C4-2B (cell line): ENCODE results near the gene IQGAP2.
"Not testable (repeated sequence)": the region's sequence is repeated elsewhere in the genome, so short reads cannot be mapped to it uniquely, and the experiment has no call there.

ENCODE experiments used
- H3K27ac ChIP-seq: fragments of 450-650 bp; 2 replicates; pipeline ENCODE4 v1.5.1; 2017
- ZFX ChIP-seq: fragments of 450-650 bp; IDR thresholded peaks from 2 replicates; pipeline ENCODE4 v1.6.1; 2017
- TF ChIP-seq, protein P1 (sequence below): fragments of 450-650 bp; conservative IDR thresholded peaks from 2 replicates; pipeline ENCODE4 v1.5.1; 2017; ENCODE audit warnings: mild to moderate bottlenecking

The IQGAP2 gene

DNA sequence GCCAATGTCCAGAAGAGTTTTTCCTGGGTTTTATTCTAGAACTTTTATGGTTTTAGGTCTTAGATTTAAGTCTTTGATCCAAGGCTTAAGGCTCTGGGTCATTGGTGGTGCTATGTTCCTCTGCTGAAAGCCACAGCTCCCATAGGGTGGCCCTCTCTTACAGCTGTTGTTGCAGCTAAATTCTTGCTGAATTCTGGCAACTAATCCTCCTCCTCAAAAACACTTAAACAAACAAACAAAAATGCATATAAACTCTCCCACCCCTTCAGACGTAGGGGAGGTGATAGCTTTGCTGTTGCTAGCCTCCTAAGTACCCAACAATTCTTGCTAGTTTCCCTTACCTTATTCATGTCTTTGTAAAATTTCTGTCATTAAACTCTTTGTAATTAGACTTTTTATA lies 30.2 kb downstream of the IQGAP2 start:
- H3K27ac ChIP-seq = no peak overlapping the region
- TF ChIP-seq ZFX = no peak
- TF ChIP-seq, protein P1, sequence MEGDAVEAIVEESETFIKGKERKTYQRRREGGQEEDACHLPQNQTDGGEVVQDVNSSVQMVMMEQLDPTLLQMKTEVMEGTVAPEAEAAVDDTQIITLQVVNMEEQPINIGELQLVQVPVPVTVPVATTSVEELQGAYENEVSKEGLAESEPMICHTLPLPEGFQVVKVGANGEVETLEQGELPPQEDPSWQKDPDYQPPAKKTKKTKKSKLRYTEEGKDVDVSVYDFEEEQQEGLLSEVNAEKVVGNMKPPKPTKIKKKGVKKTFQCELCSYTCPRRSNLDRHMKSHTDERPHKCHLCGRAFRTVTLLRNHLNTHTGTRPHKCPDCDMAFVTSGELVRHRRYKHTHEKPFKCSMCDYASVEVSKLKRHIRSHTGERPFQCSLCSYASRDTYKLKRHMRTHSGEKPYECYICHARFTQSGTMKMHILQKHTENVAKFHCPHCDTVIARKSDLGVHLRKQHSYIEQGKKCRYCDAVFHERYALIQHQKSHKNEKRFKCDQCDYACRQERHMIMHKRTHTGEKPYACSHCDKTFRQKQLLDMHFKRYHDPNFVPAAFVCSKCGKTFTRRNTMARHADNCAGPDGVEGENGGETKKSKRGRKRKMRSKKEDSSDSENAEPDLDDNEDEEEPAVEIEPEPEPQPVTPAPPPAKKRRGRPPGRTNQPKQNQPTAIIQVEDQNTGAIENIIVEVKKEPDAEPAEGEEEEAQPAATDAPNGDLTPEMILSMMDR = no peak

DNA sequence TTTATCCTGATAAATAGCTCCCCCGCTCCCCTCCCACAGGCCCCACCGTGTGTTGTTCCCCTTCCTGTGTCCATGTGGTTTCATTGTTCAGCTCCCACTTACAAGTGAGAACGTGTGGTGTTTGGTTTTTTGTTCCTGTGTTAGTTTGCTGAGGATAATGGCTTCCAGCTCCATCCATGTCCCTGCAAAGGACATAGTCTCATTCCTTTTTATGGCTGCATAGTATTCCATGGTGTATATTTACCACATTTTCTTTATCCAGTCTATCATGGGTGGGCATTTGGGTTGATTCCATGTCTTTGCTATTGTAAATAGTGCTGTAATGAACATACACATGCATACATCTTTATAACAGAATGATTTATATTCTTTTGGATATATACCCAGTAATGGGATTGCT lies 34.4 kb downstream of the IQGAP2 start:
- not testable (repeated sequence) for H3K27ac ChIP-seq

DNA sequence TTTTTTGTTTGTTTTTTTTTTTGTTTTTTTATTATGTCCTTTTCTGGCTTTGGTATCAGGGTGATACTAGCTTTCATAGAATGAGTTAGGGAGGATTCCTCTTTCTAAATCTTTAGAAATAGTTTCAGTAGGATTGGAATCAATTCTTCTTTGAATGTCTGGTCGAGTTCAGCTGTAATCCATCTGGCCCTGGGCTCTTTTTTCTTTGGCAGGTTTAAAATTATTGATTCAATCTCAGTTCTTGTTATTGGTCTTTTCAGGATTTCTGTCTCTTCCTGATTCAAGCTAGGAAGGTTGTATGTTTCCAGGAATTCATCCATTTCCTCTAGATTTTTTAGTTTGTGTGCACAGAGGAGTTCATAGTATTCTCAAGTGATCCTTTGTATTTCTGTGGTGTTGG lies 34.9 kb downstream of the IQGAP2 start:
- TF ChIP-seq, protein P1 = no peak
- TF ChIP-seq ZFX = no peak
- H3K27ac ChIP-seq = no peak overlapping the region

DNA sequence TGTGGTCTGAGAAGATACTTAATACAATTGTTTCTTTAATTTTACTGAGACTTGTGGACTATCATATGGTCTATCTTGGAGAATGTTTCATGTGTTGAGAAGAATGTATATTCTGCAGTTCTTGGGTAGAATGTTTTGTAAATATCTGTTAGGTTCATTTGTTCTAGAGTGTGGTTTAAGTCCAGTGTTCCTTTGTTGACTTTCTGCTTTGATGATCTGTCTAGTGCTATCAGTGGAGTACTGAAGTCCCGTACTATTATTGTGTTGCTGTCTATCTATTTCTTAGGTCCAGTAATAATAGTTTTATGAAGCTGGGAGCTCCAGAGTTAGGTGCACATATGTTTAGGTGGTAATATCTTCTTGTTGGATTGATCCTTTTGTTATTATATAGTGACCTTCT lies 36.1 kb downstream of the IQGAP2 start:
- H3K27ac ChIP-seq = no peak overlapping the region
- no peak for TF ChIP-seq ZFX
- TF ChIP-seq, protein P1 = no peak

DNA sequence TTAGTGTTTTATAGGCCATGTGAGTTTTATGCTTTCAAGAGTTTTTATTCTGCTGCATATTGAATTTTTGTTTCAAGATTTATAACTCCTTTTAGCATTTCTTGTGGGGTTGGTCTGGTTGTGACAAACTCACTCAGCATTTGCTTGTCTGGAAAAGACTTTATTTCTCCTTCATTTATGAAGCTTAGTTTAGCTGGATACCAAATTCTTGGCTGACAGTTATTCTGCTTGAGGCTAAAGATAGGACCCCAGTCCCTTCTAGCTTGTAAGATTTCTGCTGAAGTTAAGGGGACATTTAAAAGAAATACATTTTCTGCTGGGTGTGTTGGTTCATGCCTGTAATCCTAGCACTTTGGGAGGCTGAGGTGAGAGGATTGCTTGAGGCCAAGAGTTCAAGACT lies 36.8 kb downstream of the IQGAP2 start:
- TF ChIP-seq, protein P1 = no peak
- TF ChIP-seq ZFX = no peak

DNA sequence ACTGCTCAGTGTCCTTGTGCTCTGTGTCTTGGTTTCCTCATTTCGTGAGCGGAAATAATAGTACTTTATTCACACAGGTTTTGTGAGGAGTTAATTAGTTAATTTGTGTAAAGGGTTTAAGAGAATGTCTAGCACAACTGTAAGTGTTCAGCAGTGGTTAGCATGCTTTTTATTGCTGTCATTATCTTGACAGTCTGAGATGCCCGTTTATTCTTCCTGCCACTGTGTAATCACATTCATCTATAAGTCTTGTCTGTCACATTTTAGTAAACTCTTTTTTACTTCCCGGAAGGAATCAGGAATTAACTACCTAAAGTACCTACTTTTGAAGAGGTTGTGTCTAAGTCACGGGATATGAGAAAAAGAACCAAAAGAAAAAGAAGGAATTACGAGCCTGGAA lies 38.0 kb downstream of the IQGAP2 start:
- no peak for TF ChIP-seq ZFX
- TF ChIP-seq, protein P1 = no peak
- no peak overlapping the region for H3K27ac ChIP-seq

More for the DNA sequence above, 36.8 kb downstream of the IQGAP2 start:
- H3K27ac ChIP-seq = no peak overlapping the region

DNA sequence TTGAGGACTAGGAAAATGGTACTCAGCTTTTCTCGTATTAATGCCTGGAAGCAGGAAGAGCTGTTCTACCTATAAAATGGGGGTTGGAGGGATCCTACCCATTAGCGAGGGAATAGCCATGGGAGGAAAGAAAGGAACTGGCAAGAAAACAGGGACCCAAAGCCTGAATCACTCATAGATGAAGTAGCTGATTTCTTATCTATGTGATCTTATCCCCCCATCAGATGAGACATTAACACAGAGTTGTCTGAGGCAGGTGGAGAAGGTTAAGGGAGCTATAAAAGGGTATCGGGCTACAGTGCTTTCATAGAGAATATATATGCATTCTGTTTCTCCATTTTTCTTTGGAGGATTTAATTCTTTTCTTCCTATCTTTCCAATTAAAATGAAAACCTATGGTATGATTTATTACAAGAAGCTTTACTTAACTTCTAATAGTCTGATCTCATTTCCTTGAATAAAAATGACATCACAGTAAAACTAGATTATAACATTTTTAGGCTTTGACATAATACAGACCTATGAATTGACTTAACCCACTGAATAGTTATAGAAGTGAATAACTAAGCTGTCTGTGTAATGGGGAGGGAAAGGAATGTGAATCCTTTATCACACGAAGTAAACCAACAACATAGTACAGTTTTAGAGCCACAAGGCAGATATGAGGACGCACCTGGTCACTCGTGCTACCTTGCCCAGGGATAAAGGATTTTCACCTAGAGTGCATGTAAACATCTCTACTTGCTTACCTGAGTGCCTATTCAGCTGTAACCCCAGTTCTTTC lies 39.0 kb downstream of the IQGAP2 start:
- TF ChIP-seq ZFX = no peak
- TF ChIP-seq, protein P1 = no peak
- no peak overlapping the region for H3K27ac ChIP-seq
